Fibroblast of skin of right quadriceps (primary cell): Measurements from ENCODE around the gene POPDC2.

Source experiments
- DNase-seq: peaks from one replicate; pipeline ENCODE4 v3.0.0-alpha.2; 2013

The POPDC2 gene

GRCh38 chr3:119669906-119670570 is 9.6 kb upstream of the POPDC2 start:
- DNase-seq = no peak

- DNase-seq = no peak
Observed at GRCh38 chr3:119665954-119666559, 5.7 kb upstream of the POPDC2 start.

- DNase-seq = peak; percentile 29
Observed at GRCh38 chr3:119664850-119665379, 4.5 kb upstream of the POPDC2 start.

- DNase-seq = no peak
Observed at GRCh38 chr3:119664370-119664769, 4.0 kb upstream of the POPDC2 start.

GRCh38 chr3:119663885-119664284 is 3.5 kb upstream of the POPDC2 start:
- peak; percentile 61 for DNase-seq

- DNase-seq = peak; percentile 52
Observed at GRCh38 chr3:119662604-119663373, 2.4 kb upstream of the POPDC2 start.

- no peak for DNase-seq
Observed at GRCh38 chr3:119659606-119660291, 640 bp downstream of the POPDC2 start.

- DNase-seq = no peak
Observed at GRCh38 chr3:119658994-119659393, 1.4 kb downstream of the POPDC2 start.

GRCh38 chr3:119657887-119658702 is 2.3 kb downstream of the POPDC2 start:
- DNase-seq = no peak

- no peak for DNase-seq
Observed at GRCh38 chr3:119653876-119654275, 6.5 kb downstream of the POPDC2 start.

GRCh38 chr3:119652306-119653033 is 7.9 kb downstream of the POPDC2 start:
- DNase-seq = no peak

- DNase-seq = no peak
Observed at GRCh38 chr3:119649761-119650160, 10.6 kb downstream of the POPDC2 start.

- no peak for DNase-seq
Observed at GRCh38 chr3:119647843-119648575, 12.4 kb downstream of the POPDC2 start.

- no peak for DNase-seq
Observed at GRCh38 chr3:119647171-119647570, 13.2 kb downstream of the POPDC2 start.

- no peak for DNase-seq
Observed at GRCh38 chr3:119645813-119646212, 14.6 kb downstream of the POPDC2 start.

GRCh38 chr3:119644481-119644880 is 15.9 kb downstream of the POPDC2 start:
- DNase-seq = no peak

- DNase-seq = peak; percentile 82
Observed at GRCh38 chr3:119643528-119643927, 16.9 kb downstream of the POPDC2 start.

- DNase-seq = peak; percentile 40
Observed at GRCh38 chr3:119642746-119643473, 17.5 kb downstream of the POPDC2 start.

- DNase-seq = no peak
Observed at GRCh38 chr3:119641416-119641815, 19.0 kb downstream of the POPDC2 start.
